Gastrocnemius medialis (tissue), 4 donors: Measurements from ENCODE around the gene FBXL12. TPM values are rescaled to one million over a fixed set of nuclear protein-coding genes. Genes with fewer than 3 reads are reported as not detected.
"Not testable (repeated sequence)": the region's sequence is repeated elsewhere in the genome, so short reads cannot be mapped to it uniquely, and the experiment has no call there.

Experiments used
- ATAC-seq, 2 donors: fragments of 150-250 bp; one replicate each; pipeline ENCODE4 v1.9.1; 2016
- DNase-seq, 2 donors: peaks; one replicate each; pipeline ENCODE4 v3.0.0-alpha.2; 2019
- H3K27ac ChIP-seq, 4 donors: fragments of 200-600 bp; sonication (generic); 1 replicate in 1 of 4; 2 replicates in 3 of 4; pipeline ENCODE4 v1.5.1; 2016 to 2018; ENCODE audit warnings: mild to moderate bottlenecking in 2 of 4, moderate library complexity in 1 of 4
- H3K27me3 ChIP-seq, 3 donors: fragments of 200-600 bp; sonication (generic) in 2 of 3; 1 replicate in 1 of 3; 2 replicates in 2 of 3; pipeline versions ENCODE4 v1.5.1 to v1.6.0; 2016 to 2019; ENCODE audit warnings: mild to moderate bottlenecking in 1 of 3, moderate library complexity in 1 of 3
- H3K36me3 ChIP-seq, 2 donors: fragments of 200-600 bp; sonication (generic) in 1 of 2; one replicate each; pipeline ENCODE4 v1.5.1; 2017 to 2018
- H3K4me1 ChIP-seq, 2 donors: fragments of 200-600 bp; sonication (generic) in 1 of 2; one replicate each; pipeline ENCODE4 v1.5.1; 2016 to 2017; ENCODE audit warnings: mild to moderate bottlenecking in 2 of 2
- H3K4me3 ChIP-seq, 4 donors: fragments of 200-600 bp; sonication (generic) in 3 of 4; 1 replicate in 1 of 4; 2 replicates in 3 of 4; pipeline ENCODE4 v1.5.1; 2016 to 2019; ENCODE audit warnings: mild to moderate bottlenecking in 2 of 4
- H3K9me3 ChIP-seq, 3 donors: fragments of 200-600 bp; sonication (generic) in 2 of 3; 1 replicate in 1 of 3; 2 replicates in 2 of 3; pipeline ENCODE4 v1.5.1; 2016 to 2019
- CTCF ChIP-seq, 5 experiments: fragments of 450-650 bp in 3 of 5; fragments of 200-600 bp in 2 of 5; sonication (generic) in 2 of 5; IDR thresholded peaks in 4 of 5; conservative IDR thresholded peaks in 1 of 5; 1 replicate in 4 of 5; 2 replicates in 1 of 5; pipeline ENCODE4 v1.5.1; 2016 to 2019; ENCODE audit warnings: antibody characterized with exemption in 5 of 5, mild to moderate bottlenecking in 3 of 5, moderate library complexity in 3 of 5
- POLR2A ChIP-seq, 2 donors: fragments of 450-650 bp; IDR thresholded peaks; one replicate each; pipeline ENCODE4 v1.6.1; 2017; ENCODE audit warnings: antibody characterized with exemption in 2 of 2, mild to moderate bottlenecking in 2 of 2, moderate library complexity in 2 of 2
- in situ Hi-C, 4 donors: fragments of 200-750 bp; cut with MboI; loops; one replicate each; pipeline versions ENCODE4 v1.15.0 to v1.8.0; 2017; ENCODE audit warnings: low sequenced_read_pairs in 4 of 4
- intact Hi-C: fragments of 100-400 bp; cut with DNase I; formaldehyde crosslinking; loops from one replicate; pipeline ENCODE4 v1.15.1; 2023; ENCODE audit warnings: low total_unique reads
- total RNA-seq, 4 donors: library from RNA; depleted of rRNA; stranded (reverse); fragments of >200 nt; gene quantifications; one replicate each; pipeline versions ENCODE4 v1.1.0 to v1.2.3, GENCODE V29; 2016

Gene FBXL12
- total RNA-seq, 4 donors from 2014 or later = 7.6 to 28.4 (median 15.1) TPM

GRCh38 chr19:9827289-9828238, 8.7 kb upstream of the FBXL12 start, which contains the start of gene UBL5:
UBL5 (plus strand) TSS chr19:9827918; CDS start chr19:9828338, 420 bp downstream.
- H3K4me3 ChIP-seq = peak within 1 kb of the TSS; percentile 75 to 98 (median 88)
- H3K36me3 ChIP-seq = no peaks in the 10 kb centered on the region
- intact Hi-C loops (loop anchor here (1.0 kb wide), 1 partner anchor 8 kb away; the partner anchor contains the start of gene FBXL12), in situ Hi-C loops (no loop called here)
- H3K9me3 ChIP-seq = no peaks in the 10 kb centered on the region
- peak; percentile 71 to 92 for TF ChIP-seq POLR2A (IDR thresholded peaks at IDR 0.05)
- no peak for TF ChIP-seq CTCF (IDR thresholded peaks at IDR 0.05 in 4 of 5, conservative IDR thresholded peaks at IDR 0.05 in 1 of 5)
- DNase-seq = peak; percentile 84 to 86
- ATAC-seq = peak; percentile 98 to 99
- peak within 1 kb of the TSS; percentile 83 to 88 (median 86) for H3K27ac ChIP-seq
- no peaks in the 10 kb centered on the region for H3K27me3 ChIP-seq
- peaks cover 16 to 22% of the 10 kb centered on the region in 2 donors for H3K4me1 ChIP-seq

- H3K9me3 ChIP-seq = no peaks in the 10 kb centered on the region
- no peak overlapping the region for H3K27ac ChIP-seq
- no peak for DNase-seq
- intact Hi-C loops = no loop called here
- no peaks in the 10 kb centered on the region for H3K36me3 ChIP-seq
- no peak for TF ChIP-seq POLR2A (IDR thresholded peaks at IDR 0.05)
- TF ChIP-seq CTCF (IDR thresholded peaks at IDR 0.05 in 4 of 5, conservative IDR thresholded peaks at IDR 0.05 in 1 of 5) = no peak
- H3K27me3 ChIP-seq = no peaks in the 10 kb centered on the region
- in situ Hi-C loops = no loop called here
- peaks cover 12 to 22% of the 10 kb centered on the region in 2 donors for H3K4me1 ChIP-seq
- no peak overlapping the region for H3K4me3 ChIP-seq
- ATAC-seq = no peak
Observed at GRCh38 chr19:9823816-9824215, 4.9 kb upstream of the FBXL12 start.

- Histone ChIP-seq H3K27ac (peak overlapping the region; percentile 91 to 100 (median 98)), H3K4me1 (peaks cover 10 to 23% of the 10 kb centered on the region in 2 donors), H3K4me3 (peak overlapping the region in 3 of 4 donors; percentile 43 to 97 (median 93))
- DNase-seq, ATAC-seq, H3K9me3 ChIP-seq, in situ Hi-C loops, intact Hi-C loops, H3K27me3 ChIP-seq, H3K36me3 ChIP-seq: not testable (repeated sequence)
Observed at GRCh38 chr19:9820034-9820433, 1.2 kb upstream of the FBXL12 start.

- H3K9me3 ChIP-seq = no peaks in the 10 kb centered on the region
- in situ Hi-C loops (no loop called here), intact Hi-C loops (loop anchor here (1.0 to 5.0 kb wide), 7 partner anchors 8 to 987 kb away; partner anchors contain the start of genes MBD3L1, PIN1, PPAN and UBL5)
- peak overlapping the region; percentile 38 to 97 (median 68) for H3K4me3 ChIP-seq
- TF ChIP-seq POLR2A (IDR thresholded peaks at IDR 0.05) = no peak
- TF ChIP-seq CTCF (IDR thresholded peaks at IDR 0.05 in 4 of 5, conservative IDR thresholded peaks at IDR 0.05 in 1 of 5) = no peak
- H3K36me3 ChIP-seq = peaks cover 0 to 4% of the 10 kb centered on the region in 2 donors
- DNase-seq (no peak), ATAC-seq (no peak)
- no peaks in the 10 kb centered on the region for H3K27me3 ChIP-seq
- H3K27ac ChIP-seq = peak overlapping the region; percentile 91 to 100 (median 98)
- H3K4me1 ChIP-seq = peaks cover 10 to 23% of the 10 kb centered on the region in 2 donors
Observed at GRCh38 chr19:9819596-9819909, 674 bp upstream of the FBXL12 start.

- TF ChIP-seq POLR2A (IDR thresholded peaks at IDR 0.05) = no peak
- no peak for TF ChIP-seq CTCF (IDR thresholded peaks at IDR 0.05 in 4 of 5, conservative IDR thresholded peaks at IDR 0.05 in 1 of 5)
Observed at GRCh38 chr19:9818175-9818733, 625 bp downstream of the FBXL12 start.

More at GRCh38 chr19:9818175-9818733, 625 bp downstream of the FBXL12 start:
- Histone ChIP-seq H3K27me3 (no peaks in the 10 kb centered on the region), H3K4me3 (peak overlapping the region; percentile 93 to 100 (median 95)), H3K27ac (peak overlapping the region; percentile 91 to 100 (median 98)), H3K36me3 (peaks cover 0 to 12% of the 10 kb centered on the region in 2 donors), H3K4me1 (peaks cover 10 to 23% of the 10 kb centered on the region in 2 donors), H3K9me3 (no peaks in the 10 kb centered on the region)
- ATAC-seq = peak in 1 of 2 donors; percentile 2
- no peak for DNase-seq
- in situ Hi-C loops = no loop called here
- intact Hi-C loops = loop anchor here (2.0 to 5.0 kb wide), 4 partner anchors 49 to 986 kb away; partner anchors contain the start of genes MBD3L1, PPAN, ZNF266 and ZNF558
